GM12874 (cell line): Measurements from ENCODE around the gene TINAG.

Experiments used
- TF ChIP-seq, protein P1 (sequence below): IDR thresholded peaks from 2 replicates; pipeline ENCODE4 v1.5.1; 2011; ENCODE audit warnings: low read depth, mild to moderate bottlenecking, control low read depth, low read length, moderate library complexity; ENCODE audit not compliant: insufficient read depth

TINAG gene

DNA sequence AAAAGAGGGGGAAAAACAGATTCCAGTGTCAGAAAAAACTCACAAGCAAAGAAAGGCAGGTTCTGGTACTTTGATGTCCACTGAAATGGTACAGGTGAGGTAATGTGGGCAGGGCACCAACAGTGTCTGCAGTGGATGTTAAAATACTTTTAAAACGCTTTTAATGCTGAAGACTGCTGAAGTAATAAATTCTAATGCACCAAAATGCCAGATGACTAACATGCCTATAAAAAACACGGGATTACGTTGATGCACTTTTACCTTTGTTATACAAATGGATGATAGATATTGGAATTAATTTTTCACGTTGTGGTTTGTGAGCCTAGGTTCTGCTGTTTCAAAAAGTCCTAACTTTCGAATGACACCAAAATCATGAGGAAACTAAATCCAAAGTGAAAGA is 83.3 kb downstream of the TINAG start:
- TF ChIP-seq, protein P1, sequence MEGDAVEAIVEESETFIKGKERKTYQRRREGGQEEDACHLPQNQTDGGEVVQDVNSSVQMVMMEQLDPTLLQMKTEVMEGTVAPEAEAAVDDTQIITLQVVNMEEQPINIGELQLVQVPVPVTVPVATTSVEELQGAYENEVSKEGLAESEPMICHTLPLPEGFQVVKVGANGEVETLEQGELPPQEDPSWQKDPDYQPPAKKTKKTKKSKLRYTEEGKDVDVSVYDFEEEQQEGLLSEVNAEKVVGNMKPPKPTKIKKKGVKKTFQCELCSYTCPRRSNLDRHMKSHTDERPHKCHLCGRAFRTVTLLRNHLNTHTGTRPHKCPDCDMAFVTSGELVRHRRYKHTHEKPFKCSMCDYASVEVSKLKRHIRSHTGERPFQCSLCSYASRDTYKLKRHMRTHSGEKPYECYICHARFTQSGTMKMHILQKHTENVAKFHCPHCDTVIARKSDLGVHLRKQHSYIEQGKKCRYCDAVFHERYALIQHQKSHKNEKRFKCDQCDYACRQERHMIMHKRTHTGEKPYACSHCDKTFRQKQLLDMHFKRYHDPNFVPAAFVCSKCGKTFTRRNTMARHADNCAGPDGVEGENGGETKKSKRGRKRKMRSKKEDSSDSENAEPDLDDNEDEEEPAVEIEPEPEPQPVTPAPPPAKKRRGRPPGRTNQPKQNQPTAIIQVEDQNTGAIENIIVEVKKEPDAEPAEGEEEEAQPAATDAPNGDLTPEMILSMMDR = no peak

DNA sequence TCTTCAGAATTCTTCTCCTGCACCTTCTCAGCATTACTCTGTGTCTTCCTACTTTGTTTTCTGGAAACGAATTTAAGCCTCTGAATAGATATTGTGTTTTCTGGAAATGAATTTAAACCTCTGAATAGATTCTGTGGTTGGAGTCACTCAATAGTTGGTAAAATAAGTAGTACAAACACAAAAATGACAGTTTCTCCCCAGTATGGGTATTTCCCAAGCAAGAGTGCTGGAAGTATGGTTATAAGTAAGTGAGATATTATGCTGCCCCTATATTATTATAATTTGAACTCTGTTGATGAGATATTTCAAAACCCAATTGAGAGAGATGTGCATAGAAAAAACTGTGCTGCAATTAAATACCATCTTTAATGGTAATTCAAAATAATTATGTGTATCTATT is 94.9 kb downstream of the TINAG start:
- TF ChIP-seq, protein P1 = no peak

DNA sequence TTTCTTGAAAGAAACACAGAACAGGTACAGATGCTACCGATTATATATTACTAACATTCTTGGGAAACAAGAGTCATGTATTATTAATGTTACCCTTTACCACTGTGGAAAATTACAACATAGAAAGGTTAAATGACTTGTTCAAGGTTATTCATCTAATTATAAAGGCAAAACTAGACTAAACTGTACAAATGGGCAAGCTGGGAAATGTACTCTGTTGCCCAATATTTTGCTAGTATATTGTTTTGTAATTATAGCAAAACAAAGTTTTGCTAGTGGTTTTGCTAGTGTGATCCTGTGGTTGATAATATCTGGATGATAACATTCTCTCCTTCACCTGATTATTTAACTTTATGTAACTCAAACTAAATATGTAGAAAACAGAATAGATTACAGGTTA is 96.5 kb downstream of the TINAG start:
- TF ChIP-seq, protein P1 = no peak

DNA sequence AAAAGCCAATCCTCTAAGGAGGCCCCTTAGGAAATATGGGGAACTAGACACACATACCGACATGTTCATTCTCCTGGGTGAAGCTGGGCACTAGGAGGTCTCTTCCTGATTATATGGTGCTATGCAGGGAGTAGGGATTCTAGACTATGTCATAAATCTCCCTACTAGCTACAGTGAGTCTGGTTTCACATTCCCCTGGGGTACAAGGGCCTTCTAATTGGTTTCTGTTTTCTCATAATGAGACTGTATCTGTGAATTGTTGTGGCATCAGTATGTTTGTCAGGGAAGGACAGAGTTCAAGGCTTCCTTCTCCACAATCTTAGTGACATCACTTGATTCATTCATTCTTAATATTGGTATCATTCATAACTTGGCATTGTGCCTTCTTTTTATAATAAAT is 103.5 kb downstream of the TINAG start:
- TF ChIP-seq, protein P1 = no peak

DNA sequence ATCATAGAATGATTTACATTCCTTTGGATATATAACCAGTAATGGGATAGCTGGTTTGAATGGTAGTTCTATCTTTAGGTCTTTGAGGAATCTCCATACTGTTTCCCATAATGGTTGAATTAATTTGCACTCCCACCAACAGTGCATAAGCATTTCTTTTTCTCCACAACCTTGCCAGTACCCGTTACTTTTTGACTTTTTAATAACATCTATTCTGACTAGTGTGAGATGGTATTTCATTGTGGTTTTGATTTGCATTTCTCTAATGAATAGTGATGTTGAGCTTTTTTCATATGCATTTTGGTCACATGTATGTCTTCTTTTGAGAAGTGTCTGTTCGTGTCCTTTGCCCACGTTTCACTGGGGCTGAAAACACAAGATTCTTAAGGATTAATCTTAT is 107.3 kb downstream of the TINAG start:
- TF ChIP-seq, protein P1 = no peak

DNA sequence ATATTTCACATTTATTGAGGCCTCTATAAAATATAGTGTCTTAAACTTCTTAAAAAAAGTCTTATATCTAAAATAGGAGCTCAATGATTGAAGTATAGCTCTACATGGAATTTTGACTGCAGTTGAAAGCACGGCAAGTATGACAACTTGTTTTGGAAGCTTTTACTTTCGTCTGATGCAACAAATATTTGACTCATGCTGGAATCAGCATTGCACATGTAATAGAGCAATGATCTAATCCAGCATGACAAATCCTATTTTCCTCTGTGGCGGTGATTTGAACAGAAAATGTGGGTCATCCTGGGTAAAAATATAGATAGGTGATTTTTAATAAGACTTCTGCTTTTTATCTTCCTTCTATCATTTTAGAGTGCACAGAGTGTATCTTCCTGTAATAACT is 111.6 kb downstream of the TINAG start:
- TF ChIP-seq, protein P1 = no peak

DNA sequence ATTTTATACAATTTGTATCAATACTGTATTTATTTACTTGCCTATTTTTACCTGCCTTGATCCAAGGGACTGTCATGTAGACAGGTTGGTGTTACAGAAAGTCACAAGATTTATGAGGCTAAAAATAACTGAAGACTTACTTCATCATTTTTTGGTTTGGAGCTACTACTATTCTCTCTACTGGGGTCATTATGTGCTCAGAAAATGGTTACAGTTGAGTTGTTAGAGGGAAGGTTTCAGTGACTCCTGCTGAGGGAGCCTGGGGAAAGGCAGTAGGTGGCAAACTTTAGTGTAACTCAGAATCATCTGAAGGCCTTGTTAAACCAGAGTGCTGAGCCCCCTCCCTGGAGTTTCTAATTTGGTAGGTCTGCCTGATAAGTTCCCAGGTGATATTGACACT is 118.8 kb downstream of the TINAG start:
- TF ChIP-seq, protein P1 = no peak
